A673 (cell line): ENCODE results near the gene C5orf58.

ENCODE experiments used
- CTCF ChIP-seq: fragments of 300-800, 200-600 bp; sonication (generic); conservative IDR thresholded peaks from 2 replicates; pipeline ENCODE4 v1.5.1; 2017; ENCODE audit warnings: low read depth, mild to moderate bottlenecking, antibody characterized with exemption, low read length, moderate library complexity, mixed read lengths
- EZH2 ChIP-seq: fragments of 200-600 bp; sonication (generic); IDR thresholded peaks from 2 replicates; pipeline ENCODE4 v1.6.1; 2017; ENCODE audit warnings: borderline replicate concordance, low read depth, mild to moderate bottlenecking, mixed read lengths, antibody characterized with exemption, low read length; ENCODE audit not compliant: poor library complexity, severe bottlenecking

- TF ChIP-seq CTCF: no peak
- TF ChIP-seq EZH2: no peak
Observed at GRCh38 chr5:170290498-170290897, 57.7 kb downstream of the C5orf58 start.
